Neural cell (in vitro differentiated cells): Measurements from ENCODE around the gene PPP3R1.

Source experiments
- EP300 ChIP-seq: fragments of 450-650 bp; conservative IDR thresholded peaks from 2 replicates; pipeline ENCODE4 v1.6.1; 2014; ENCODE audit warnings: antibody characterized with exemption, mild to moderate bottlenecking, moderate library complexity; ENCODE audit not compliant: poor library complexity, severe bottlenecking
- EZH2 ChIP-seq: fragments of 200-600, 300-800 bp; shearing (Covaris generic), sonication (generic); IDR thresholded peaks from 2 replicates; pipeline ENCODE4 v1.6.1; 2014; ENCODE audit warnings: antibody characterized with exemption, low read length, borderline replicate concordance, mild to moderate bottlenecking; ENCODE audit not compliant: insufficient read depth, poor library complexity, severe bottlenecking
- MXI1 ChIP-seq: fragments of 450-650 bp; conservative IDR thresholded peaks from 2 replicates; pipeline ENCODE4 v1.6.1; 2014; ENCODE audit warnings: antibody characterized with exemption, mild to moderate bottlenecking; ENCODE audit not compliant: poor library complexity, severe bottlenecking
- TF ChIP-seq, protein P1 (sequence below): IDR thresholded peaks from 2 replicates; pipeline ENCODE4 v1.6.1; 2012; ENCODE audit warnings: borderline replicate concordance
- TF ChIP-seq, protein P2 (sequence below): fragments of 450-650 bp; IDR thresholded peaks from 2 replicates; pipeline ENCODE4 v1.5.1; 2014; ENCODE audit warnings: antibody characterized with exemption, mild to moderate bottlenecking, moderate library complexity; ENCODE audit not compliant: poor library complexity, severe bottlenecking

DNA sequence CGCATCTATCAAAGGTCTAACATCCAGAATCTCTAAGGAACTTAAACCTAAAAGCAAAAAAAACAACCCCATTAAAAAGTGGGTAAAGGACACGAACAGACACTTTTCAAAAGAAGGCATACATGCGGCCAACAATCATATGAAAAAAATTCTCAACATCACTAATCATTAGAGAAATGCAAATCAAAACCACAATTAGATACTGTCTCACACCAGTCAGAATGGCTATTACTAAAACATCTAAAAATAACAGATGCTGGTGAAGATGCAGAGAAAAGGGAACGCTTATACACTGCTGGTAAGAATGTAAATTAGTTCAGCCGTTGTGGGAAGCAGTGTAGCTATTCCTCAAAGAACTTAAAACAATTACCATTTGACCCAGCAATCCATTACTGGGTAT is 38.0 kb downstream of the PPP3R1 start:
- TF ChIP-seq, protein P1, sequence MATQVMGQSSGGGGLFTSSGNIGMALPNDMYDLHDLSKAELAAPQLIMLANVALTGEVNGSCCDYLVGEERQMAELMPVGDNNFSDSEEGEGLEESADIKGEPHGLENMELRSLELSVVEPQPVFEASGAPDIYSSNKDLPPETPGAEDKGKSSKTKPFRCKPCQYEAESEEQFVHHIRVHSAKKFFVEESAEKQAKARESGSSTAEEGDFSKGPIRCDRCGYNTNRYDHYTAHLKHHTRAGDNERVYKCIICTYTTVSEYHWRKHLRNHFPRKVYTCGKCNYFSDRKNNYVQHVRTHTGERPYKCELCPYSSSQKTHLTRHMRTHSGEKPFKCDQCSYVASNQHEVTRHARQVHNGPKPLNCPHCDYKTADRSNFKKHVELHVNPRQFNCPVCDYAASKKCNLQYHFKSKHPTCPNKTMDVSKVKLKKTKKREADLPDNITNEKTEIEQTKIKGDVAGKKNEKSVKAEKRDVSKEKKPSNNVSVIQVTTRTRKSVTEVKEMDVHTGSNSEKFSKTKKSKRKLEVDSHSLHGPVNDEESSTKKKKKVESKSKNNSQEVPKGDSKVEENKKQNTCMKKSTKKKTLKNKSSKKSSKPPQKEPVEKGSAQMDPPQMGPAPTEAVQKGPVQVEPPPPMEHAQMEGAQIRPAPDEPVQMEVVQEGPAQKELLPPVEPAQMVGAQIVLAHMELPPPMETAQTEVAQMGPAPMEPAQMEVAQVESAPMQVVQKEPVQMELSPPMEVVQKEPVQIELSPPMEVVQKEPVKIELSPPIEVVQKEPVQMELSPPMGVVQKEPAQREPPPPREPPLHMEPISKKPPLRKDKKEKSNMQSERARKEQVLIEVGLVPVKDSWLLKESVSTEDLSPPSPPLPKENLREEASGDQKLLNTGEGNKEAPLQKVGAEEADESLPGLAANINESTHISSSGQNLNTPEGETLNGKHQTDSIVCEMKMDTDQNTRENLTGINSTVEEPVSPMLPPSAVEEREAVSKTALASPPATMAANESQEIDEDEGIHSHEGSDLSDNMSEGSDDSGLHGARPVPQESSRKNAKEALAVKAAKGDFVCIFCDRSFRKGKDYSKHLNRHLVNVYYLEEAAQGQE: no peak
- TF ChIP-seq MXI1 (no peak), EP300 (no peak), EZH2 (no peak)
- TF ChIP-seq, protein P2, sequence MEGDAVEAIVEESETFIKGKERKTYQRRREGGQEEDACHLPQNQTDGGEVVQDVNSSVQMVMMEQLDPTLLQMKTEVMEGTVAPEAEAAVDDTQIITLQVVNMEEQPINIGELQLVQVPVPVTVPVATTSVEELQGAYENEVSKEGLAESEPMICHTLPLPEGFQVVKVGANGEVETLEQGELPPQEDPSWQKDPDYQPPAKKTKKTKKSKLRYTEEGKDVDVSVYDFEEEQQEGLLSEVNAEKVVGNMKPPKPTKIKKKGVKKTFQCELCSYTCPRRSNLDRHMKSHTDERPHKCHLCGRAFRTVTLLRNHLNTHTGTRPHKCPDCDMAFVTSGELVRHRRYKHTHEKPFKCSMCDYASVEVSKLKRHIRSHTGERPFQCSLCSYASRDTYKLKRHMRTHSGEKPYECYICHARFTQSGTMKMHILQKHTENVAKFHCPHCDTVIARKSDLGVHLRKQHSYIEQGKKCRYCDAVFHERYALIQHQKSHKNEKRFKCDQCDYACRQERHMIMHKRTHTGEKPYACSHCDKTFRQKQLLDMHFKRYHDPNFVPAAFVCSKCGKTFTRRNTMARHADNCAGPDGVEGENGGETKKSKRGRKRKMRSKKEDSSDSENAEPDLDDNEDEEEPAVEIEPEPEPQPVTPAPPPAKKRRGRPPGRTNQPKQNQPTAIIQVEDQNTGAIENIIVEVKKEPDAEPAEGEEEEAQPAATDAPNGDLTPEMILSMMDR: no peak
